Measurements from ENCODE around the gene RPS15A. TPM values are rescaled to one million over a fixed set of nuclear protein-coding genes. Genes with fewer than 3 reads are reported as not detected.

Gene RPS15A
- polyA plus RNA-seq, 2 of the 4 experiments (the other 2 are of a cell fraction) = 1,817 to 4,362 TPM

DNA sequence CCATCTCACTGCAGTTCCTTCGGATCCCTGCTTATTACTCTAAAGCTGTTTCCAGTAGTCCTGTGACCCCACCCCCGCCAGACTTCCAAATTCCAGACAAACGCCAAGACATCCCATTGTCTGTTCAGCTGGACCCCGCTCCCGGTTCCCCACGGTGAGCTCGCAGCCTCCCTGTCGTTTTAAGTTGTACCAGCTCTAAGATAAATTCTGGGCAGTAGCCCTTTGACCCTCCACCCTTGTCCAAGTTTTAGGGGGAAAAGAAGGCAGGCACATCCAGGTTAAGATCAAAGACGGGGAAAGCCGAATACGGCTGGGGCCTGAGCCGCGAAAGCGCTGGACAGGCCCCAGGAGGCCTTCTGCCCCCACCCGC lies 10.6 kb upstream of the RPS15A start:
- Histone ChIP-seq H3K9me3 (no peaks in the 10 kb centered on the region), H3K27ac (peak overlapping the region; percentile 87 to 92), H3K4me2 (peak overlapping the region; percentile 97), H3K4me3 (peak overlapping the region; percentile 92), H3K4me1 (peaks cover 61% of the 10 kb centered on the region)
- FAIRE-seq = no peak
- peak in 1 of 2 experiments; percentile 2; a peak in 3 of 6 replicates for ATAC-seq
- DNase-seq (ENCODE audit: low read depth in 1 of 2, low spot score in 1 of 2) = no peak
- TF ChIP-seq MYC (IDR thresholded peaks at IDR 0.05; ENCODE audit: borderline replicate concordance, low read length) (no peak), KDM5A (IDR thresholded peaks at IDR 0.05) (no peak), CBX2 (IDR thresholded peaks at IDR 0.05; ENCODE audit: borderline replicate concordance, low read depth) (no peak), NR3C1 (IDR thresholded peaks at IDR 0.05) (no peak), POLR2AphosphoS2 (conservative IDR thresholded peaks at IDR 0.05; ENCODE audit: low read length) (no peak), CEBPB (IDR thresholded peaks at IDR 0.05) (no peak), ZC3H11A (IDR thresholded peaks at IDR 0.05) (no peak), SMC3 (IDR thresholded peaks at IDR 0.05) (no peak), HOXB13 (CRISPR knock-in tag; IDR thresholded peaks at IDR 0.05; ENCODE audit: low read depth) (no peak), RNF2 (IDR thresholded peaks at IDR 0.05; ENCODE audit: borderline replicate concordance, low read depth) (no peak), MAZ (IDR thresholded peaks at IDR 0.05; ENCODE audit: borderline replicate concordance, low read depth, low read length) (no peak), CHD4 (IDR thresholded peaks at IDR 0.05; ENCODE audit: borderline replicate concordance) (no peak), FOXS1 (CRISPR knock-in tag; IDR thresholded peaks at IDR 0.05) (no peak), FOSL2 (IDR thresholded peaks at IDR 0.05) (no peak), FOSL2 (CRISPR knock-in tag; IDR thresholded peaks at IDR 0.05) (no peak), KDM1A (IDR thresholded peaks at IDR 0.05; ENCODE audit: low read depth) (no peak), CHD2 (IDR thresholded peaks at IDR 0.05; ENCODE audit: low read length, partially characterized antibody) (no peak)
- TF ChIP-seq, protein P1, sequence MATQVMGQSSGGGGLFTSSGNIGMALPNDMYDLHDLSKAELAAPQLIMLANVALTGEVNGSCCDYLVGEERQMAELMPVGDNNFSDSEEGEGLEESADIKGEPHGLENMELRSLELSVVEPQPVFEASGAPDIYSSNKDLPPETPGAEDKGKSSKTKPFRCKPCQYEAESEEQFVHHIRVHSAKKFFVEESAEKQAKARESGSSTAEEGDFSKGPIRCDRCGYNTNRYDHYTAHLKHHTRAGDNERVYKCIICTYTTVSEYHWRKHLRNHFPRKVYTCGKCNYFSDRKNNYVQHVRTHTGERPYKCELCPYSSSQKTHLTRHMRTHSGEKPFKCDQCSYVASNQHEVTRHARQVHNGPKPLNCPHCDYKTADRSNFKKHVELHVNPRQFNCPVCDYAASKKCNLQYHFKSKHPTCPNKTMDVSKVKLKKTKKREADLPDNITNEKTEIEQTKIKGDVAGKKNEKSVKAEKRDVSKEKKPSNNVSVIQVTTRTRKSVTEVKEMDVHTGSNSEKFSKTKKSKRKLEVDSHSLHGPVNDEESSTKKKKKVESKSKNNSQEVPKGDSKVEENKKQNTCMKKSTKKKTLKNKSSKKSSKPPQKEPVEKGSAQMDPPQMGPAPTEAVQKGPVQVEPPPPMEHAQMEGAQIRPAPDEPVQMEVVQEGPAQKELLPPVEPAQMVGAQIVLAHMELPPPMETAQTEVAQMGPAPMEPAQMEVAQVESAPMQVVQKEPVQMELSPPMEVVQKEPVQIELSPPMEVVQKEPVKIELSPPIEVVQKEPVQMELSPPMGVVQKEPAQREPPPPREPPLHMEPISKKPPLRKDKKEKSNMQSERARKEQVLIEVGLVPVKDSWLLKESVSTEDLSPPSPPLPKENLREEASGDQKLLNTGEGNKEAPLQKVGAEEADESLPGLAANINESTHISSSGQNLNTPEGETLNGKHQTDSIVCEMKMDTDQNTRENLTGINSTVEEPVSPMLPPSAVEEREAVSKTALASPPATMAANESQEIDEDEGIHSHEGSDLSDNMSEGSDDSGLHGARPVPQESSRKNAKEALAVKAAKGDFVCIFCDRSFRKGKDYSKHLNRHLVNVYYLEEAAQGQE (IDR thresholded peaks at IDR 0.05) = no peak
- TF ChIP-seq, protein P2, sequence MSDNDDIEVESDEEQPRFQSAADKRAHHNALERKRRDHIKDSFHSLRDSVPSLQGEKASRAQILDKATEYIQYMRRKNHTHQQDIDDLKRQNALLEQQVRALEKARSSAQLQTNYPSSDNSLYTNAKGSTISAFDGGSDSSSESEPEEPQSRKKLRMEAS (IDR thresholded peaks at IDR 0.05) = no peak
- 4% methylated on average over 14 of the region's 15 CpGs for WGBS (ENCODE audit: missing lambda C conversion rate)
- POLR2A ChIA-PET = interaction anchor here (0.6 to 5.7 kb wide), 6 partner anchors 12 to 755 kb away, joined by 3 to 208 read pairs (median 8); partner anchors contain the start of genes COQ7, RPS15A and VPS35L
- CTCF ChIA-PET = interaction anchor here (0.7 to 4.0 kb wide), 6 partner anchors 10 to 134 kb away, joined by 3 to 52 read pairs (median 10); partner anchors contain the start of gene RPS15A

DNA sequence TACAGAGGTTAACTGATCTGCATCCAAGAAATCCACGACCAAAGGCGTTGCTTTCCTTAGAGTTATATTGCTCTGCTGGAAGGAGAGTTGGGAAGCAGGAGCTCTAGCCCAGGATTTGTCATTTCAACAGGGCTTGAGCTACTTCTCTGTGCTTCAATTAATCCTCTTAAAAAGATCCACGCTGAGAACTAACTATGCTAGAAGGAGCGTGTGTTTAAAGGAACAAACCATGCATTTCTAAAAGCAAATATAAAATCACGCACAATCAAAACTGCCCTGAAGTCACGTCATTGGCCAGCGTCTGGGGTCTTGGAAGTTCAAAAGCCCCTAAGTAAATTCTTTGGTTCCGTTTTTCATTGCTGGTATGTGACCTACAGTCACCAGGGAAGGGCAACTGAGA lies 10.2 kb upstream of the RPS15A start:
- ChIA-PET CTCF (interaction anchor here (2.0 to 4.0 kb wide), 3 partner anchors 9 to 18 kb away, joined by 15 to 52 read pairs (median 22); partner anchors contain the start of gene RPS15A), POLR2A (interaction anchor here (0.6 to 5.7 kb wide), 3 partner anchors 12 to 176 kb away, joined by 3 to 208 read pairs (median 8); partner anchors contain the start of gene RPS15A)
- no peaks in the 10 kb centered on the region for H3K9me3 ChIP-seq
- H3K4me3 ChIP-seq = peak overlapping the region; percentile 92
- peak overlapping the region; percentile 87 to 92 for H3K27ac ChIP-seq
- DNase-seq (ENCODE audit: low read depth in 1 of 2, low spot score in 1 of 2) (no peak), FAIRE-seq (no peak), ATAC-seq (no peak)
- H3K4me1 ChIP-seq = peaks cover 57% of the 10 kb centered on the region
- WGBS (ENCODE audit: missing lambda C conversion rate) = 3% methylated on average over 8 of the region's 8 CpGs
- H3K4me2 ChIP-seq = peak overlapping the region; percentile 97
- TF ChIP-seq MYC (IDR thresholded peaks at IDR 0.05; ENCODE audit: borderline replicate concordance, low read length) = no peak
- TF ChIP-seq, protein P3, sequence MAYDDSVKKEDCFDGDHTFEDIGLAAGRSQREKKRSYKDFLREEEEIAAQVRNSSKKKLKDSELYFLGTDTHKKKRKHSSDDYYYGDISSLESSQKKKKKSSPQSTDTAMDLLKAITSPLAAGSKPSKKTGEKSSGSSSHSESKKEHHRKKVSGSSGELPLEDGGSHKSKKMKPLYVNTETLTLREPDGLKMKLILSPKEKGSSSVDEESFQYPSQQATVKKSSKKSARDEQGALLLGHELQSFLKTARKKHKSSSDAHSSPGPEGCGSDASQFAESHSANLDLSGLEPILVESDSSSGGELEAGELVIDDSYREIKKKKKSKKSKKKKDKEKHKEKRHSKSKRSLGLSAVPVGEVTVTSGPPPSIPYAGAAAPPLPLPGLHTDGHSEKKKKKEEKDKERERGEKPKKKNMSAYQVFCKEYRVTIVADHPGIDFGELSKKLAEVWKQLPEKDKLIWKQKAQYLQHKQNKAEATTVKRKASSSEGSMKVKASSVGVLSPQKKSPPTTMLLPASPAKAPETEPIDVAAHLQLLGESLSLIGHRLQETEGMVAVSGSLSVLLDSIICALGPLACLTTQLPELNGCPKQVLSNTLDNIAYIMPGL (CRISPR knock-in tag; IDR thresholded peaks at IDR 0.05; ENCODE audit: borderline replicate concordance) = no peak
- TF ChIP-seq FOSB (CRISPR knock-in tag; IDR thresholded peaks at IDR 0.05) = no peak
- TF ChIP-seq CBX2 (IDR thresholded peaks at IDR 0.05; ENCODE audit: borderline replicate concordance, low read depth) = no peak
- no peak for TF ChIP-seq MAZ (IDR thresholded peaks at IDR 0.05; ENCODE audit: borderline replicate concordance, low read depth, low read length)
- TF ChIP-seq, protein P4, sequence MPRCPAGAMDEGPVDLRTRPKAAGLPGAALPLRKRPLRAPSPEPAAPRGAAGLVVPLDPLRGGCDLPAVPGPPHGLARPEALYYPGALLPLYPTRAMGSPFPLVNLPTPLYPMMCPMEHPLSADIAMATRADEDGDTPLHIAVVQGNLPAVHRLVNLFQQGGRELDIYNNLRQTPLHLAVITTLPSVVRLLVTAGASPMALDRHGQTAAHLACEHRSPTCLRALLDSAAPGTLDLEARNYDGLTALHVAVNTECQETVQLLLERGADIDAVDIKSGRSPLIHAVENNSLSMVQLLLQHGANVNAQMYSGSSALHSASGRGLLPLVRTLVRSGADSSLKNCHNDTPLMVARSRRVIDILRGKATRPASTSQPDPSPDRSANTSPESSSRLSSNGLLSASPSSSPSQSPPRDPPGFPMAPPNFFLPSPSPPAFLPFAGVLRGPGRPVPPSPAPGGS (IDR thresholded peaks at IDR 0.05) = no peak
- no peak for TF ChIP-seq POLR2A (IDR thresholded peaks at IDR 0.05; ENCODE audit: low read length)
- TF ChIP-seq, protein P5, sequence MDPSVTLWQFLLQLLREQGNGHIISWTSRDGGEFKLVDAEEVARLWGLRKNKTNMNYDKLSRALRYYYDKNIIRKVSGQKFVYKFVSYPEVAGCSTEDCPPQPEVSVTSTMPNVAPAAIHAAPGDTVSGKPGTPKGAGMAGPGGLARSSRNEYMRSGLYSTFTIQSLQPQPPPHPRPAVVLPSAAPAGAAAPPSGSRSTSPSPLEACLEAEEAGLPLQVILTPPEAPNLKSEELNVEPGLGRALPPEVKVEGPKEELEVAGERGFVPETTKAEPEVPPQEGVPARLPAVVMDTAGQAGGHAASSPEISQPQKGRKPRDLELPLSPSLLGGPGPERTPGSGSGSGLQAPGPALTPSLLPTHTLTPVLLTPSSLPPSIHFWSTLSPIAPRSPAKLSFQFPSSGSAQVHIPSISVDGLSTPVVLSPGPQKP (IDR thresholded peaks at IDR 0.05; ENCODE audit: low read depth, low read length) = no peak
- TF ChIP-seq HOXB13 (CRISPR knock-in tag; IDR thresholded peaks at IDR 0.05; ENCODE audit: low read depth) = no peak
- TF ChIP-seq, protein P6, sequence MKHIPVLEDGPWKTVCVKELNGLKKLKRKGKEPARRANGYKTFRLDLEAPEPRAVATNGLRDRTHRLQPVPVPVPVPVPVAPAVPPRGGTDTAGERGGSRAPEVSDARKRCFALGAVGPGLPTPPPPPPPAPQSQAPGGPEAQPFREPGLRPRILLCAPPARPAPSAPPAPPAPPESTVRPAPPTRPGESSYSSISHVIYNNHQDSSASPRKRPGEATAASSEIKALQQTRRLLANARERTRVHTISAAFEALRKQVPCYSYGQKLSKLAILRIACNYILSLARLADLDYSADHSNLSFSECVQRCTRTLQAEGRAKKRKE (CRISPR knock-in tag; IDR thresholded peaks at IDR 0.05; ENCODE audit: low read depth) = no peak
- TF ChIP-seq HOXA7 (CRISPR knock-in tag; IDR thresholded peaks at IDR 0.05) = no peak
- TF ChIP-seq CHD2 (IDR thresholded peaks at IDR 0.05; ENCODE audit: low read length, partially characterized antibody) = no peak
- TF ChIP-seq ZSCAN20 (CRISPR knock-in tag; IDR thresholded peaks at IDR 0.05) = no peak
